Progenitor cell of endocrine pancreas (in vitro differentiated cells): ENCODE results near the gene GLO1. TPM values are rescaled to one million over a fixed set of nuclear protein-coding genes. Genes with fewer than 3 reads are reported as not detected.

Experiments
- DNase-seq: peaks from one replicate; pipeline ENCODE4 v3.0.0; 2021; ENCODE audit warnings: low spot score; ENCODE audit not compliant: unreplicated experiment
- H3K27ac Mint-ChIP-seq: 2 replicates; pipeline ENCODE4 v1.8.0; 2021; ENCODE audit warnings: mild to moderate bottlenecking, moderate library complexity, mixed read lengths
- H3K27me3 Mint-ChIP-seq: 2 replicates; pipeline ENCODE4 v1.8.0; 2021; ENCODE audit warnings: mixed read lengths
- H3K36me3 Mint-ChIP-seq: 2 replicates; pipeline ENCODE4 v1.8.0; 2022; ENCODE audit warnings: mixed read lengths; ENCODE audit not compliant: insufficient read depth
- H3K4me1 Mint-ChIP-seq: 2 replicates; pipeline ENCODE4 v1.8.0; 2021; ENCODE audit warnings: low read depth, mixed read lengths
- H3K4me3 Mint-ChIP-seq: 2 replicates; pipeline ENCODE4 v1.8.0; 2021; ENCODE audit warnings: low read depth, mild to moderate bottlenecking, moderate library complexity, mixed read lengths
- H3K9me3 Mint-ChIP-seq: 2 replicates; pipeline ENCODE4 v1.8.0; 2021; ENCODE audit warnings: low read depth, mixed read lengths
- CTCF ChIP-seq: fragments of 200-600 bp; sonication (generic); IDR thresholded peaks from one replicate; pipeline ENCODE4 v1.5.0; 2021; ENCODE audit warnings: antibody characterized with exemption, mild to moderate bottlenecking; ENCODE audit not compliant: unreplicated experiment
- total RNA-seq: library from RNA; stranded (reverse); gene quantifications from 2 replicates; pipeline ENCODE4 v1.2.1, GENCODE V29; 2021

The GLO1 gene
- total RNA-seq, 1 donor from 2014 or later, result 97.9 TPM

DNA sequence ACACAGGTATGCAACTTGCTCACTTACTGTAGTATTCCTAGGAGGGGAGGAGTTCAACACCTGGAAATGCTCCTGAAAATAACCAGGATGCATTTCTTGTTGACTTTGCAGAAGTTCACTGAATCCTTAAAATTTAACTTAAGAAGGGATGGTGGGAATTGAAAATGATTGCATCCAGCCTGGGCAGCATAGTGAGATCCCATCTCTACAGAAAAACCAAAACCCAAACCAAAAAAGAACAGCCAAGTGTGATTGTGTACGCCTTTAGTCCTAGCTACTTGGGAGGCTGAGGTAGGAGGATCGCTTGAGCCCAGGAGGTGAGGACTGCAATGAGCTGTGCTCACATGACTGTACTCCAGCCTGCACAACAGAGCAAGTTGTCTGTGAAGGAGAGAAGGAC, 13.9 kb upstream of the GLO1 start:
- no peak for DNase-seq

DNA sequence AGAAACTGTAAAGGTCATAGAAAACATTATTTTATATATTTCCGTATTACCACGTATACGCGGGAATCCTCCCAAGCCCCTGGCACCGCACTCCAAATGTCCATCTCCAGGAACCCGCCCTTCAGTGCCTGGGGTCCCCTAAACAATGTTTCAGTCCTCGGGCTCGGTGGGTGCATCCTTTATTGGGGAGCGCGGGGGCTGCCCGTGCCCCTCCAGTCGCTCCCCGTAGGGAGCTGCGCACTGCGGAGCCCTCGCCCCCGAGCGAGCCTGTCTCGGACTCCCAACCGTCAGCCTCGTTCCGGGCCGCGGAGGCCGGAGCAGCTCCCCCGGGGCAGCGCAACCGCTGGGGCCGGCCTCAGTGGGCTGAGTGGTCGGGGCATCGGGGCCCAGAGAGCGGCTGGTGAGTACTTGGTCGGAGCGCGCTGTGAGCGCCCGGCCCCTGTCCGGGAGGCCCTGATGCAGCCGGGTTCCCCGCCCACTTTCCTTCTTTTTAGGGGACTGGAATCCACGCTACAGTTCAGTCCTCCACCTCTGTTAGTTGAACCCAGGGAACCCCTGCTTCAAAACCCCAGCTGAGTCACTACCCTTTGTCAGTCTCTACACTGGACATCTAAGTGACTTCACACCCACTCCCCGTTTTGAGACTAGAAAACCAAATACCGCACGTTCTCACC, 12.2 kb upstream of the GLO1 start, which contains the start of gene DNAH8:
Gene DNAH8, plus strand, starts transcription at position 296 of the 674 bp plus-strand sequence. CDS start 7,499 bp downstream, outside the sequence.
- Mint-ChIP-seq H3K4me1 (no peaks in the 10 kb centered on the region), H3K36me3 (no peaks in the 10 kb centered on the region), H3K27me3 (peaks cover 9% of the 10 kb centered on the region), H3K27ac (no peak within 1 kb of the TSS), H3K9me3 (peaks cover 2% of the 10 kb centered on the region), H3K4me3 (no peak within 1 kb of the TSS)
- no peak for TF ChIP-seq CTCF
- DNase-seq, result no peak

More for the DNA sequence above, 13.9 kb upstream of the GLO1 start:
- H3K27me3 Mint-ChIP-seq, result peaks cover 9% of the 10 kb centered on the region
- no peaks in the 10 kb centered on the region for H3K36me3 Mint-ChIP-seq
- H3K4me3 Mint-ChIP-seq, result no peak overlapping the region
- no peak overlapping the region for H3K27ac Mint-ChIP-seq
- peaks cover 6% of the 10 kb centered on the region for H3K9me3 Mint-ChIP-seq
- no peak for TF ChIP-seq CTCF
- no peaks in the 10 kb centered on the region for H3K4me1 Mint-ChIP-seq

- no peak overlapping the region for H3K4me3 Mint-ChIP-seq
- DNase-seq, result no peak
Observed at GRCh38 chr6:38714239-38715015, 11.5 kb upstream of the GLO1 start.

GRCh38 chr6:38713812-38714211, 10.9 kb upstream of the GLO1 start:
- peaks cover 5% of the 10 kb centered on the region for H3K9me3 Mint-ChIP-seq
- H3K36me3 Mint-ChIP-seq, result no peaks in the 10 kb centered on the region
- H3K27ac Mint-ChIP-seq, result no peak overlapping the region
- peaks cover 9% of the 10 kb centered on the region for H3K27me3 Mint-ChIP-seq
- H3K4me1 Mint-ChIP-seq, result no peaks in the 10 kb centered on the region
- H3K4me3 Mint-ChIP-seq, result no peak overlapping the region
- DNase-seq, result no peak
- no peak for TF ChIP-seq CTCF

More at GRCh38 chr6:38714239-38715015, 11.5 kb upstream of the GLO1 start:
- TF ChIP-seq CTCF, result no peak
- H3K27ac Mint-ChIP-seq, result no peak overlapping the region
- peaks cover 9% of the 10 kb centered on the region for H3K27me3 Mint-ChIP-seq
- no peaks in the 10 kb centered on the region for H3K4me1 Mint-ChIP-seq
- peaks cover 5% of the 10 kb centered on the region for H3K9me3 Mint-ChIP-seq
- no peaks in the 10 kb centered on the region for H3K36me3 Mint-ChIP-seq

GRCh38 chr6:38708496-38708895, 5.6 kb upstream of the GLO1 start:
- Mint-ChIP-seq H3K36me3 (no peaks in the 10 kb centered on the region), H3K27me3 (no peaks in the 10 kb centered on the region), H3K4me1 (no peaks in the 10 kb centered on the region), H3K9me3 (peaks cover 5% of the 10 kb centered on the region), H3K27ac (no peak overlapping the region), H3K4me3 (no peak overlapping the region)
- DNase-seq, result no peak
- TF ChIP-seq CTCF, result no peak
